Subcutaneous abdominal adipose tissue (tissue), 5 donors: ENCODE data around the gene FICD.

ENCODE experiments used
- H3K27ac ChIP-seq: one replicate; pipeline ENCODE4 v1.7.0; 2013; ENCODE audit warnings: low read depth, mild to moderate bottlenecking, inconsistent platforms, low read length, moderate library complexity
- H3K27me3 ChIP-seq, 5 donors: one replicate each; pipeline ENCODE4 v1.7.0; 2013; ENCODE audit warnings: low read length in 5 of 5, inconsistent platforms in 1 of 5; ENCODE audit not compliant: control insufficient read depth in 5 of 5, insufficient read depth in 4 of 5
- H3K36me3 ChIP-seq, 5 donors: one replicate each; pipeline ENCODE4 v1.7.0; 2013; ENCODE audit warnings: low read length in 5 of 5; ENCODE audit not compliant: control insufficient read depth in 5 of 5, insufficient read depth in 5 of 5
- H3K4me1 ChIP-seq, 5 donors: one replicate each; pipeline ENCODE4 v1.7.0; 2013; ENCODE audit warnings: low read length in 5 of 5, mild to moderate bottlenecking in 3 of 5, moderate library complexity in 1 of 5; ENCODE audit not compliant: control insufficient read depth in 5 of 5, insufficient read depth in 5 of 5
- H3K4me3 ChIP-seq, 5 donors: one replicate each; pipeline ENCODE4 v1.7.0; 2013; ENCODE audit warnings: low read length in 5 of 5, low read depth in 1 of 5
- H3K9ac ChIP-seq, 5 donors: one replicate each; pipeline ENCODE4 v1.7.0; 2013; ENCODE audit warnings: low read length in 5 of 5, mild to moderate bottlenecking in 4 of 5, moderate library complexity in 3 of 5
- H3K9me3 ChIP-seq, 5 donors: one replicate each; pipeline ENCODE4 v1.7.0; 2013; ENCODE audit warnings: low read length in 5 of 5; ENCODE audit not compliant: control insufficient read depth in 5 of 5
- donor health status: healthy.
- donor health status: healthy.
- donor health status: healthy.
- donor health status: healthy.
- donor health status: healthy.

Gene FICD

DNA sequence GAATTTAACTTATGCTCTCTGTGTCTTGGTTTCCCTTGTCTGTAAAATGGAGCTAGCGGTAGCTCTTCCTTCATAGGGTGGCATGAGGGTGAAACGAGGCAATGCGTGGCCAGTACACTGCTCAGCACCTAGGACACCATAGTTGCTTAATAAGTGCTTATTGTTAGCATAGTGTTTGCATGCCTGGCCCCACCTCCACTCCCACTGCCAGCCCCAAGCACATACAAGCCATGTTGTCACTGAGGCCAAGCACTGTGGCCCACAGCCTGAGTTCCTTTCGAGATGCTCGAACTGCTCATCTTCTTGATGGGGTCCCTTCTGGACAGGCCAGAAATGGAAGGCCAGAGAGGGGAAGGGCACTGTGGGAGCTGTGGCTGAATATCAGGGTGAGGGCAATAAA, 839 bp downstream of the FICD start:
- Histone ChIP-seq H3K9ac (peak overlapping the region; percentile 63 to 91 (median 83)), H3K27me3 (no peaks in the 10 kb centered on the region), H3K4me1 (peaks cover 3 to 26% (median 23%) of the 10 kb centered on the region in 5 donors), H3K36me3 (peaks cover 5 to 39% (median 32%) of the 10 kb centered on the region in 5 donors), H3K9me3 (no peaks in the 10 kb centered on the region), H3K27ac (peak overlapping the region; percentile 62), H3K4me3 (peak overlapping the region; percentile 81 to 94 (median 88))

DNA sequence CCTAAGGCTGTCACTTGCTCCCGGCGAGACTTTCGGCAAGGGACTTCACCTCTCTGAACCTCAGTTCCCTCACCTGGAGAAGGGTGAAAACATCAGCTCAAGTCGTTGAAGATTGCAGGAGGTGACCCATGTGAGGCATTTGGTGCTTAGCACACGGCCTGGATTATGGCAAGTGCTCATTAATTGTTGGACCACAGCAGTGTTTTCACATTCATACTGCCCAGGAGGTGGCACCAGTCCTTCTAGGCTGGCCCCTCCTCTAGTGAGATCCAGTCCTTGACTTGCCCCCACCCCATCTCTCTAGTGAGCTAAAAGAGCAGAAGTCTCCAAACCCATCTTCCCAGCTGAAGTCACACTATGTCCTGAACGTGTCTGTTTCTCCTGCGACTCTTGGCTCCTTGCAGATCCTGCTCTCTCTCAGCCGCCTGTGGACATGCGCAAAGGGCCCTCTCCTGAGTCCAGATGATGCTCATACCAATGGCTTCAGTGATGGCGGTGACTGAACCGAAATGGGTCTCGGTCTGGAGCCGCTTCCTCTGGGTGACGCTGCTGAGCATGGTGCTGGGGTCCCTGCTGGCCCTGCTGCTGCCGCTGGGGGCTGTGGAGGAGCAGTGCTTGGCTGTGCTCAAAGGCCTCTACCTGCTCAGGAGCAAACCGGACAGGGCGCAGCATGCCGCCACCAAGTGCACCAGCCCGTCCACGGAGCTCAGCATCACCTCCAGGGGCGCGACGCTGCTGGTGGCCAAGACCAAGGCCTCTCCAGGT, 1.6 kb downstream of the FICD start:
- Histone ChIP-seq H3K4me1 (peaks cover 3 to 25% (median 23%) of the 10 kb centered on the region in 5 donors), H3K27ac (no peak overlapping the region), H3K36me3 (peaks cover 8 to 47% (median 40%) of the 10 kb centered on the region in 5 donors), H3K4me3 (peak overlapping the region in 1 of 5 donors; percentile 94), H3K9me3 (no peaks in the 10 kb centered on the region), H3K9ac (peak overlapping the region in 1 of 5 donors; percentile 83), H3K27me3 (no peaks in the 10 kb centered on the region)

DNA sequence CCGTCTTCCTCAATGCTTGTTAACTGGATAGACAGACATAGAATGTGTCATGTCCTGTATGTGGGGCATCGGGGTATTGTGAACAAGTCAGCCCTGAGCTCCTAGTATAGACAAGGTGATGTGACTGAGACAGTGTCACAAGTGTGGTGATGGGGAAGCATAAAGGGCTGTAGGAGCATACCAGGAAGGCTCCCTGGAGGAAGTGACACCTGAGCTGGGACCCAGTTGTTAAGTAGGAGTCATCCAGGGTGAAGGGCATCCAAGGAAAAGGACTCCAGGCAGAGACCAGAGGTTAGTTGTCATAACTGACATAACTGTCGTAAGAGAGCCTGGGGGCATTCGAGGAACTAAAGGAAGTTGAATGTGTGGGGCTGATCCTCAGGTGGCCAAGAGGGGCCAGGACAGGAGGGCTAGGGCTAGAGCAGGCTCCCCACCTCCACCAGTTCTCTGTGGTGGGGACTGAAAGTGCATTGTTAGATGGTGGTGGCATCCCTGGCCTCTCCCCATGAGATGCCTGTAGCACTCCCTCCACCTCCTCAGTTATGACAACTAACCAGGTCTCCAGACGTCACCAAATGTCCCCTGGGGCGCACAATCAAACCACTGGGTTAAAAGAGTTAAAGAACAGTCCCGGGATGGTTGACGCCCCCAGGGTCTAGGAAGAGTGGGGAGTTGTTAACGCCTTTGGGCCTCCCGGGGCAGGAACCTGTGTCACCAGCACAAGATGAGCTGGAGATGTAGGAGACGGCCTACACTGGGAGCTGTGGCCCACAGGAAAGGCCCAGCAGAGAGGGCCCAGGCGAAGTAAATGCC, 2.4 kb downstream of the FICD start:
- Histone ChIP-seq H3K4me3 (no peak overlapping the region), H3K9me3 (no peaks in the 10 kb centered on the region), H3K27me3 (no peaks in the 10 kb centered on the region), H3K9ac (no peak overlapping the region), H3K36me3 (peaks cover 11 to 54% (median 48%) of the 10 kb centered on the region in 5 donors), H3K27ac (no peak overlapping the region), H3K4me1 (peaks cover 3 to 19% (median 18%) of the 10 kb centered on the region in 5 donors)

DNA sequence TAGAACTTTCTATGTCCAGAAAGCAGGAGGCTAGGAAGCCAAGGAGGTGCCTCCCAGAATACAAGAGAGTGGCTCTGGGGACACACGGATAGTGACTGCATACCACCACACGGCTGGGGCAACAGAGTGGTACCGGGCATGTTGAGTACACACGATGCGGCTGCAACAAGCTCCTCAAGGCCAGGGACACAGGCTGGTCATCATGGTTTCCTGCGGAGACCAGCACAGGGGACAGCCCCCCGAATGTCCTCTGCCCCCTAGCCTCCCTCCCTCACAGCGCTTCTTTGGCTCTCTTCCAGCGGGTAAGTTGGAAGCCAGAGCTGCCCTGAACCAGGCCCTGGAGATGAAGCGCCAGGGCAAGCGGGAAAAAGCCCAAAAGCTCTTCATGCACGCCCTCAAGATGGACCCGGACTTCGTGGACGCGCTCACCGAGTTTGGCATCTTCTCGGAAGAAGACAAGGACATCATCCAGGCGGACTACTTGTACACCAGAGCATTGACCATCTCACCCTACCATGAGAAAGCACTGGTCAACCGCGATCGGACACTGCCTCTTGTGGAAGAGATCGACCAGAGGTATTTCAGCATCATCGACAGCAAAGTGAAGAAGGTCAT, 3.1 kb downstream of the FICD start:
- no peak overlapping the region for H3K9ac ChIP-seq

DNA sequence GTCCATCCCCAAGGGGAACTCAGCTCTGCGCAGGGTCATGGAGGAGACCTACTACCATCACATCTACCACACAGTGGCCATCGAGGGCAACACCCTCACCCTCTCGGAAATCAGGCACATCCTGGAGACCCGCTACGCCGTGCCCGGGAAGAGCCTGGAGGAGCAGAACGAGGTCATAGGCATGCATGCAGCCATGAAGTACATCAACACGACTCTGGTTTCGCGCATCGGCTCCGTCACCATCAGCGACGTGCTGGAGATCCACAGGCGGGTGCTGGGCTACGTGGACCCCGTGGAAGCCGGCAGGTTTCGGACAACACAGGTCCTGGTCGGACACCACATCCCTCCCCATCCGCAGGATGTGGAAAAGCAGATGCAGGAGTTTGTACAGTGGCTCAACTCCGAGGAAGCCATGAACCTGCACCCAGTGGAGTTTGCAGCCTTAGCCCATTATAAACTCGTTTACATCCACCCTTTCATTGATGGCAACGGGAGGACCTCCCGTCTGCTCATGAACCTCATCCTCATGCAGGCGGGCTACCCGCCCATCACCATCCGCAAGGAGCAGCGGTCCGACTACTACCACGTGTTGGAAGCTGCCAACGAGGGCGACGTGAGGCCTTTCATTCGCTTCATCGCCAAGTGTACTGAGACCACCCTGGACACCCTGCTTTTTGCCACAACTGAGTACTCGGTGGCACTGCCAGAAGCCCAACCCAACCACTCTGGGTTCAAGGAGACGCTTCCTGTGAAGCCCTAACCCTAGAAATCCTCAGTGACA, 3.8 kb downstream of the FICD start:
- no peaks in the 10 kb centered on the region for H3K27me3 ChIP-seq
- H3K27ac ChIP-seq, result no peak overlapping the region
- no peaks in the 10 kb centered on the region for H3K9me3 ChIP-seq
- H3K4me3 ChIP-seq, result no peak overlapping the region
- H3K36me3 ChIP-seq, result peaks cover 12 to 68% (median 62%) of the 10 kb centered on the region in 5 donors
- H3K9ac ChIP-seq, result no peak overlapping the region
- peaks cover 3 to 19% (median 17%) of the 10 kb centered on the region in 5 donors for H3K4me1 ChIP-seq

More for the DNA sequence above, 3.1 kb downstream of the FICD start:
- Histone ChIP-seq H3K9me3 (no peaks in the 10 kb centered on the region), H3K27me3 (no peaks in the 10 kb centered on the region), H3K4me1 (peaks cover 3 to 19% (median 17%) of the 10 kb centered on the region in 5 donors), H3K36me3 (peaks cover 12 to 61% (median 55%) of the 10 kb centered on the region in 5 donors), H3K4me3 (no peak overlapping the region), H3K27ac (no peak overlapping the region)

DNA sequence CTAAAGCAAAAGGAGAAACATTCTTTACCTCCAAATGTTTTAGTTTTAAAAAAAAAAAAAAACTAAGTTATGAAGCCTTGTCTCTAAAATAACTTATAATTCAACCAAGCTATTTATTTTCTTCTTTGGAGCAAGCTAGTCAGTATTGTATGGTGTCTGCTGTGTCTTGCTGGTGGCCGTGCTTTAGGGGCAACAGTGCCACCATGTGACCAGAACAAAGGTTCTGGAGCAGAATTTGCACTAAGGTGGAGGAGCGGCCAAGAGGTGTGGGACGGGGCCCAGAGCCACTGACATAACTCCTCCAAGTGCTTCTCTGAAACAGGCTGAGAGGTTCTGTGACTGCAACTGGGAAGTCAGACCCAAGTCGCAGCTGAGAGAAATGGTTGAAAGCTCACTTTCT, 4.5 kb downstream of the FICD start:
- Histone ChIP-seq H3K9me3 (no peaks in the 10 kb centered on the region), H3K27me3 (no peaks in the 10 kb centered on the region), H3K27ac (no peak overlapping the region), H3K36me3 (peaks cover 12 to 75% (median 69%) of the 10 kb centered on the region in 5 donors), H3K4me3 (no peak overlapping the region), H3K4me1 (peaks cover 3 to 17% (median 16%) of the 10 kb centered on the region in 5 donors), H3K9ac (no peak overlapping the region)

DNA sequence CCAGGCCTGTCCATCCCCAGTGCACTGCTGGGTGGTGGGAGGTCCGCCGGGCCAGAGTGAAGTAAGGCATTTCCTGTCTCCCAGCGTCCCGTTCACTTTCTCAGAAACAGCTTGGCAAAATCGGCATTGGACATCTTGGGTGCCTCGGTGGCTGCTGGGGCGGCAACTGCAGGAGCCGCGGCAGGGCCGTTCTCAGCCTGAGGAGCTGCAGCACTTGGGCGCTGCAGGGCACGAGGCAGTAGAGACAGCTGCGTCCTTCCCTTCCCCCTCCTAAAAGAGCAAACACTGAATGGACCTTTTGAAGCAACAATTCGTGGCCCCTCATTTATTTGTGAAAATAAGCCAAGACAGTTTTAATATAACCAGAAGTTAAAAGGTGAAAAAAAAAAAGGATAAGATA, 8.3 kb downstream of the FICD start:
- no peaks in the 10 kb centered on the region for H3K9me3 ChIP-seq
- no peaks in the 10 kb centered on the region for H3K4me1 ChIP-seq
- peaks cover 15 to 99% (median 94%) of the 10 kb centered on the region in 5 donors for H3K36me3 ChIP-seq
- no peak overlapping the region for H3K27ac ChIP-seq
- H3K9ac ChIP-seq, result no peak overlapping the region
- H3K27me3 ChIP-seq, result no peaks in the 10 kb centered on the region
- no peak overlapping the region for H3K4me3 ChIP-seq

DNA sequence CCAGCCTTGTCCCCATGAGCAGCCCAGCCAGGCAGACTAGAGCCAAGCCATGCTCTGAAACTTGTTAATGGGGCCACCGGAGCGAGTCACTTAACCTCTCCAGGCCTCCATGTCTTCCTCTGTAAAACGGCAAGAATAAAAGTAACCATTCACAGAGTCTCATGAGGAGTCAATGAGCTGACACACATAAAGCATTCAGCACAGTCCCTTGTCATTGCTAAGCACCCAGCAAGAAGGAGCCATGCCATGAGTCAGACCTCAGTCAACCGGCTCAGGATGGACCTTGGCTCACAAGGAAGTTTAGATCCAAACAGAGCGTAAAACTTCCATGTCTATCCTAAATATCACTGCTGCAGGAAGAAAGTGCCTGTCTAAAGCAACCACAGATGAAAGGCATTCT, 10.6 kb downstream of the FICD start:
- Histone ChIP-seq H3K9me3 (no peaks in the 10 kb centered on the region), H3K4me1 (no peaks in the 10 kb centered on the region), H3K4me3 (no peak overlapping the region), H3K9ac (no peak overlapping the region), H3K36me3 (peaks cover 21 to 99% (median 92%) of the 10 kb centered on the region in 5 donors), H3K27me3 (no peaks in the 10 kb centered on the region), H3K27ac (no peak overlapping the region)

DNA sequence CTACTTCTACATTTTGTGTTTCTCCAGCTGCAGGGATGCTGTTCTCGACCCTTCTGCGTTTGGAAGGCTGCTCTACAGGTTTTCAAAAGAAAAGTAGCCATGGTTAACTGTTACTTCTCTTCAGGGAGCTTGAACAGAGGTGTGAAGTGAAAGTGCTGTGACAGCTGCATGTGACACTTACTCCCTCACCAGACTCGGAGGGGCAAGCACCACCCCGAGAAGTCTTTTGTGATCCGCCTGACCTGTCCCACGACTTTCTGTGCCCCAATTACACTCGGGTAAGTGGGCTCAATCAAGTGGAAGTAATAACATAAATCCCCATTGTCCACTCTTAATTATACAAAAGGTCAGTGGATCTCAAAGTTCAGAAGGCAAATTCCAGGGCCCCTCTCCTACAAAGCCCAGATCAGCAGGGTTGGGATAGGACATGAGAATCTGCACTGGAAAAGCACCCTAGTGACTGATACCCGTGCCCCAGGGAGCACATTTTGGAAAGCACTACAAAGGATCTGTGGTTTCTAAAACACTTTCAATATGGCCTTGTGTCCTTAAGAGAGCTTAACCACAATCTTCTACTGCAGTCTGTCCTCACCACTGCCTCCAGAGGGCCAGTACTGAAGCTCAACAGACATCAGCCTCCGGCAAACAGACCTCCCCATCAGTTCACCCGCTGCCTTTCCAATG, 11.5 kb downstream of the FICD start:
- Histone ChIP-seq H3K4me1 (no peaks in the 10 kb centered on the region), H3K36me3 (peaks cover 22 to 99% (median 91%) of the 10 kb centered on the region in 5 donors), H3K27me3 (no peaks in the 10 kb centered on the region), H3K4me3 (no peak overlapping the region), H3K9me3 (no peaks in the 10 kb centered on the region), H3K9ac (no peak overlapping the region), H3K27ac (no peak overlapping the region)
